ENCODE measurements around the gene NDUFV1.
"Not testable (repeated sequence)": the region's sequence is repeated elsewhere in the genome, so short reads cannot be mapped to it uniquely, and the experiment has no call there.

NDUFV1 gene

DNA sequence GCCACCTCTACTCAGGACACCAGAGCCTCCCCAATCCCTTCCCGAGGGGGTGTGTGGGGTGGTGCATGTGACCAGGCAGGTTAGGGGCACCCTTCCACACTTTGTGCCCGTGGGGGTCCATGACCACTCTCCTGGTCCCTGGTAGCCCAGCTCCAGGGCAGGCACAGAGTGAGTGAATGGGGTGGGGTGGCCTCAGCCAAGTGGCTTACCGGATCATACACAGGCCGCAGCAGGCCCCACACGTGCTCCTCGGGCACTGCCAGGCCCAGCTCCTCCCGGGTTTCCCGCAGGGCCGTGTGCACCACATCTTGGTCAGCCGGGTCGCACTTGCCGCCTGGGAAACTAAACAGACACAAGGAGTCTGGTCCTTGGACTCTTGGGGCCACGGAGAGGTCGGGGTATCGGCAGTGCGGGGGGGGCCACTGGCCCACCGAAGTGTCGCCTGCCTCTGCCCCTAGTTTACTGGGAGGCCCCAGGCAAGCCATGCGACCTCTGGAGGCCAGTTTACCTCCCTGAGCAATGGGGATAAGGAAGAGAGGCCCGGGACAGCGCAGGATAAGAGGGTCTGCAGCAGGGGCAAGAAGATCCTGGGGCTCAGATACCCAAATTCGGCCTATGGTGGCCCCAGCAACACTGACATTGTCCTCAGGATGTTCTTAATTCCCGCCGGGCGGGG is 22.1 kb downstream of the NDUFV1 start:
- DNase-seq, result no peak

GRCh38 chr11:67629386-67630227 is 22.9 kb downstream of the NDUFV1 start, which contains the start of gene NUDT8:
NUDT8 (minus strand) TSS chr11:67629937; CDS start chr11:67629911, 26 bp downstream.
- DNase-seq, result peak; percentile 57

GRCh38 chr11:67630228-67630942 is 23.6 kb downstream of the NDUFV1 start:
- peak; percentile 88 for DNase-seq

DNA sequence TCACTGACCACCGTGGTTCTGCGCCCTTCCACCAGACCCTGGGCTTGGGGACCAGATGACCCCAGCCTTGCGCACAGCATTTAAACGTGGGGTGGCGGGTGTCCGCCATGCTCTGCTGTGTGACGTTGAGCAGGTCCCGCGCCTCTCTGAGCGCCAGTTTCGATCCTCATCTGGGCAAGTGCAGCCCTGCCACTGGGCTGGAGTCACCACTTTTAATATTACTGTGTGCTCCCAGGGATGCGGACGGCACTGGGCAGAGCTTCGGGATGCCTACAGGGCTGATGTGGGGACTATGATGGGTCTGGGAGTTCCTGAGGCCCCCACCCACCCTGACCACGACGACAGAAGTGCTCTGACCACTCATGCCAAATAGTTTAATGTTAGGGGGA is 24.2 kb downstream of the NDUFV1 start:
- no peak for DNase-seq

- DNase-seq, result no peak
Measured at GRCh38 chr11:67631411-67631810, 24.7 kb downstream of the NDUFV1 start.

- DNase-seq, result no peak
Measured at GRCh38 chr11:67631853-67632174, 25.1 kb downstream of the NDUFV1 start.

DNA sequence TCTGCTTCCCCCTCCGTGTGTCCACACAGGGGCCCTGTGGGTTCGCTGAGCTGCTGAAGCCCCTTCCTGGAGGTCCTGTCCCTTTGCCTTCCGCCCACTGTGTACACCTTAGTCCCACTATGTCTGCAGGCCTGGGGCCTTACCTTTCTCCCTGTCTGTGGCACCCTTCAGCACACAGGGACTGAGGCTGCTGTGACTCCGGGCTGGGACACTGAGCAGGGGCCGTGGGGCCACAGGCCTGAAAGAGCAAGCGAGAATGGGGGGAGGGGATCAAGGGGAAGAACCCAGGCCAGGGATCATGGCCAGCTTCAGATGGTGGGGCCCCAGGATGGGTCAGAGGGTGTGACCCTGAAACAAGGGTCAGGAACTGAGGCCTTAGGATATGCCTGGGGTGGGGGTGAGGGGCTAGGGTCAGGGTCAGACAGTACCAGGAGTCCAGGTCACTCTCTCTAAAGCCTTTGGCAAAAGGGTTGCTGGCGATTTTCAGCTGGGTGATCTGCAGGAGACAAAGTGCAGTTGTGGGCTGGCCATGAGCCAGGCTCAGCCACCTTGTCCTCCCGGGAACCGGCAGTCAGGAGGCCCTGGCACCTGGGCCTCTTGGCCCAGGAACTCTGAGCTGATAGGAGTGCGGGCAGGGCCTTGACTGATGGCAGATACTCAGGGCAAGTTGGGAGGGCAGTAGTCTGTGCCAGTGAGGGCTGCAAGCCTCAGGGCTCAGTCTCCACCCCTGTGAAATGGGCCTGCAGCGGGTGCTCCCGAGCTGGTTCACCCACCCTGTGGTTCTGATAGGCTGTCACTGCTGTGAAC is 25.6 kb downstream of the NDUFV1 start:
- no peak for DNase-seq

DNA sequence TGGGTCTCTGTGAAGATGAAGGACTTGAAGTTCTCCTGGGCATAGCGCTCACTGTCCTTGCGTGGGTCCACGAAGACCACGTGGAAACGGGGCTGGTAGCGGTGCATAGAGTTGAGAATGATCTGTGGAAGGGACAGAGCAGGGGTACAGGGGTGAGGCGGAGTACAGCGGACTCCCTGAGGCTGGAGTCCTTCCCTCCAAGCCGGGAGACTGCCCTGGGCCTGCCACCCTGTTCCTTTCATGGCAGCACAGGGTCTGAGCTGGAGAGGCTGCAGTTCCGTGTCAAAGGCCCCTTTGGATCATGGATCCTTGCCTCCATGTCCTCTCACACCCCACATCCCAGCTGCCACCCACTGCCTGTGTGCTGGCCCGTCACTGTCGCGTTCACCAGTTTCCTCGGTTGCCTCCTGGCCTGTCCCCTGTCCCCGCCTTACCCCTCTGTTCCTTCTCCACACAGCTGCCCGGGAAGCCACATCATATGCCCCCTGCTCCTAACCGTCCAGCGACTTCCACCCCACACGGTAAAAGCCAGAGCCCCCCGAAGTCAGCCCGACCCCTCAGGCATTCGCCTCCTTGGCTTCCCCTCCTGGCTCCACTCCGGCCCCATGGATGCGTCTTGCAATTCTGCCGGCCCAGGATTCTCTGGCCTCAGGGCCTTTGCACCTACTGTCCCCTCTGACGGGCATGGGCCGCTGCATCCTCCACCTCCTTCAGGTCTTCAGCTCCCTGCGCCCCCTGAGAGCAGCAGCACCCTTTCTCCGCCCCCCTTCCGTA is 26.4 kb downstream of the NDUFV1 start:
- DNase-seq, result no peak

DNA sequence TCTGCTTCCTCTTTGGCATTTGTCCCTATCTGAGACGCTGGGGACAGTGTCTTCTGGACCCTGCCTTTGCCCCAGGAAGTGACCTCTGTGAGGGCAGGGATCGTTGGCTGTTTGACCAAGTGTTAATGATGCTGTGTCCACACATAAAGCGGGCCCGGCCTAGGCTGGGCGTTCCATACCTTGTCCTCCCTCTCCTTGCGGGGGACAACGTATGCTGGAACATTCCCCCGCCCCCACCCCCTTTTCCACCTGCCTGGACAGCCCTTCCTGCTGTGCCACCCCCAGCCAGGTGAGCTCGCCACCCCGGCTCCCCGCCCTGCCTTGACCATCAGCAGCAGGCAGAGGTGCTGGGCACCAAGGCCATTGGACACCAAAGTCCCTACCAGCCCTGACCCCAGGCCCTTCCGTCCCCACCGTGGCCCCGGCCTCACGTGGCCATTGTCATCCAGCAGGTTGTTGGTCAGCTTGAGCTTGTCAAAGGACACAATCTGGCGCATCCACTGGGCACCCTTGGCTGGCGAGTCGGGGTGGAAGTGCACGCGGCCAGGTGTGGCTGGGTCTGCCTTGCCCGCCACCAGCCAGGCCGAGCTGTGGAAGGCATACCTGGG is 27.1 kb downstream of the NDUFV1 start:
- DNase-seq, result no peak

- DNase-seq, result no peak
Measured at GRCh38 chr11:67634366-67635230, 27.9 kb downstream of the NDUFV1 start.

DNA sequence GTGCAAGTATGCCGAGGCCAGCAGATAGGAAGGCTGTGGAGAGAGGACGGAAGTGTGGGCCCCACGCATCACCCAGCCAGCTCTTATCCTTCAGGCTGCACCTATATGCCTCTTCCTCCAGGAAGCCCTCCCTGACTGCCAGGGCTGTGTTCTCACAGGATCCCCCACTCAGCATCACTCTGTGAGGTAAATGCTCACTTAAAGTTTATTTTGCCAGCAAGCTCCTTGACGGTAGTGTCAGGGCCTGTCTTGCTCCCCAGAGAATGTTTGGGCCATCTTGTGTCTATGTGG is 28.4 kb downstream of the NDUFV1 start:
- DNase-seq, result no peak

DNA sequence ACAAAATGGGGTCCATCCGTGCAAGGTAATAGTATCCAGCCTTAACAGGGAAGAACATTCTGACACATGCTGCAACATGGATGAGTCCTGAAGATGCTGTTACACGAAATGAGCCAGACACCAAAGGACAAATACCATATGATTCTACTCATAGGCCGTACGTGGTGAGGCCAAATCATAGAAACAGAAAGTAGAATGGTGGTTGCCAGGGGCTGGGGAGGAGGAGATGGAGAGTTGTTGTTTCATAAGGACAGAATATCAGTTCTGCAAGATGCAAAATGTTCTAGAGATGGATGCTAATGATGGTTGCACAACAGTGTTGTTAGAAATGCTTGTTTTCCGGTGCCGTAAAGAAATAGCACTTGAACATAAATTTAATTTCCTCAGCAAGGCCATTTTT is 30.2 kb downstream of the NDUFV1 start:
- no peak for DNase-seq

- not testable (repeated sequence) for DNase-seq
Measured at GRCh38 chr11:67637441-67637840, 30.7 kb downstream of the NDUFV1 start.

DNA sequence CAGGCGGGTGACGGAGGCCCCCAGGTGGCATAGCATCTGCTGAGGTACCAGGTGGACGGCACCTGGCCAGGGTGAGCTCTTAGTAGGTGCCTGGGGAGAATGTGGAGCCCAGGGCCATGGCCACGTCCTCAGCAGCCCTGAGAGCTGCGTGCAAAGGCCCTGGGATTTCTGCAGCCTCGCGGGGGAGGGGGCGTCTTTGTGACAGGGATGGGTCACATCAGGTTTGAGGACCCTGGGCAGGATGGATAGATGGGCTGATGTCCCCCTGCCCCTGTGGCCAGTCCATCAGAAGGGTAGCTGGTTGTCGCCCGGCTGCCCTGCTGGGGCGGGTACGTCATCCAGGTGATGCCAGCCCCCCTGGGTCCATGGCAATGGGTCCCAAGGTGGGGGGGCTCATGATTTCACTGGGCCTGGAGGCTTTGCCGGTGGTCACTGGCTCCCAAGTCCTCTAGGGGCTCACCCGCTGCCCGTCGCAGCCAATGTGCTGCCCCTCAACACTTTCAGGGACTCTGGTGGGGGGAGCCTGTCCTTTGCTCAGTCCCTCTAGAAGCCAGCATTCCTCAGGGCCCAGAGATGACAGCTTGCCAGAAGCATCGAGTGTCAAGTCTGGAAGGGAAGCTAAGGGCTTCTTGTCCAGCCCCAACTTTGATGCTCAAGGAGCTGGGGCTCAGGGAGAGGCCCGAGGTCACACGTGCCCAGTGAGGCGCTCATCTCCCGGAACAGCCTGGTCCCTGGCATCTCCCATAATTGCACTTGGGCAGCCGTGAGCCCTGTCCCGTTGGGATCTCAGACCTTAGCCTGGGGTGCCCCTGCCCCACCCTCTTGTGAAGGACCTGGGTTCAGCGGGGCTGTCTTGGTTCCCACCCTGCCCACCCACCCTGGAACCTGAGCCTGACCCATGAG is 32.0 kb downstream of the NDUFV1 start:
- no peak for DNase-seq

GRCh38 chr11:67639438-67639859 is 32.7 kb downstream of the NDUFV1 start, which contains the start of gene TBX10:
TBX10 (minus strand) TSS chr11:67639763; CDS start chr11:67639472, 291 bp downstream.
- no peak for DNase-seq

GRCh38 chr11:67640021-67640757 is 33.5 kb downstream of the NDUFV1 start:
- DNase-seq, result peak; percentile 12

- no peak for DNase-seq
Measured at GRCh38 chr11:67640758-67641337, 34.1 kb downstream of the NDUFV1 start.
